H1 (cell line): Measurements from ENCODE around the gene TMEM72. TPM values are rescaled to one million over a fixed set of nuclear protein-coding genes. Genes with fewer than 3 reads are reported as not detected.

Experiments
- CTCF ChIA-PET: fragments of 300-600 bp; sonication (Branson Sonifier 250); formaldehyde crosslinking; loops from one replicate; lab custom pipeline; 2021; ENCODE audit not compliant: partially characterized antibody; lab: Charles Lee
- POLR2A ChIA-PET: fragments of 300-600 bp; sonication (Branson Sonifier 250); formaldehyde crosslinking; loops from one replicate; lab custom pipeline; 2021; ENCODE audit warnings: inconsistent platforms; ENCODE audit not compliant: partially characterized antibody; lab: Charles Lee
- DNase-seq, 2 experiments: peaks; one replicate each; pipeline versions ENCODE4 v3.0.0 to v3.0.0-alpha.2; 2010 to 2022; ENCODE audit warnings: low spot score in 2 of 2, low read depth in 1 of 2, mixed read lengths in 1 of 2
- FAIRE-seq: peaks from 2 replicates; lab custom pipeline; 2011; peaks lifted over from hg19 to GRCh38; lab: Jason Lieb, UNC
- H2AFZ ChIP-seq: 2 replicates; pipeline ENCODE4 v1.8.1; 2012; ENCODE audit warnings: low read length, inconsistent platforms
- H2AK5ac ChIP-seq: 2 replicates; pipeline ENCODE4 v1.6.1; 2013; ENCODE audit warnings: low read depth, low read length
- H2BK120ac ChIP-seq: replicated peaks from 2 replicates; pipeline ENCODE3; 2013; ENCODE audit warnings: low read depth, low read length, inconsistent platforms
- H2BK12ac ChIP-seq: 2 replicates; pipeline ENCODE4 v1.6.1; 2013; ENCODE audit warnings: low read depth, low read length
- H2BK15ac ChIP-seq: 2 replicates; pipeline ENCODE4 v1.6.1; 2013; ENCODE audit warnings: low read length
- H2BK20ac ChIP-seq: 2 replicates; pipeline ENCODE4 v1.6.1; 2013; ENCODE audit warnings: low read length
- H2BK5ac ChIP-seq: 2 replicates; pipeline ENCODE4 v1.6.1; 2013; ENCODE audit warnings: low read depth, low read length
- H3K14ac ChIP-seq: 2 replicates; pipeline ENCODE4 v1.6.1; 2013; ENCODE audit warnings: inconsistent platforms; ENCODE audit not compliant: insufficient read length
- H3K18ac ChIP-seq: 2 replicates; pipeline ENCODE4 v1.6.1; 2013; ENCODE audit warnings: low read length; ENCODE audit errors: extremely low read depth
- H3K23ac ChIP-seq: 2 replicates; pipeline ENCODE4 v1.6.1; 2013; ENCODE audit warnings: inconsistent platforms; ENCODE audit not compliant: insufficient read length
- H3K23me2 ChIP-seq: 2 replicates; pipeline ENCODE4 v1.6.1; 2013; ENCODE audit warnings: low read depth, low read length
- H3K27ac ChIP-seq: 2 replicates; pipeline ENCODE4 v1.6.1; 2011; ENCODE audit warnings: low read depth, low read length, inconsistent platforms
- H3K27me3 ChIP-seq, 4 experiments: replicated peaks in 1 of 4; 1 replicate in 1 of 4; 2 replicates in 3 of 4; pipeline versions ENCODE4 v1.6.1 to v1.8.1; 2011 to 2013; ENCODE audit warnings: low read length in 3 of 4, mild to moderate bottlenecking in 3 of 4, inconsistent platforms in 2 of 4, mixed read lengths in 2 of 4, moderate library complexity in 1 of 4; ENCODE audit not compliant: control insufficient read depth in 3 of 4, insufficient read depth in 3 of 4; ENCODE audit errors: extremely low read depth in 1 of 4
- H3K36me3 ChIP-seq, 4 experiments: 2 replicates each; pipeline versions ENCODE4 v1.6.1 to v1.8.1; 2011 to 2013; ENCODE audit warnings: mild to moderate bottlenecking in 4 of 4, low read length in 3 of 4, moderate library complexity in 2 of 4, control low read depth in 1 of 4, inconsistent platforms in 1 of 4; ENCODE audit not compliant: insufficient read depth in 4 of 4, control insufficient read depth in 2 of 4
- H3K4ac ChIP-seq: replicated peaks from 2 replicates; pipeline ENCODE3; 2013; ENCODE audit warnings: low read length, low read depth, mixed read lengths, inconsistent platforms; ENCODE audit not compliant: insufficient read length
- H3K4me1 ChIP-seq, 4 experiments: replicated peaks in 1 of 4; 1 replicate in 1 of 4; 2 replicates in 3 of 4; pipeline versions ENCODE4 v1.6.1 to v1.8.1; 2011 to 2013; ENCODE audit warnings: low read length in 3 of 4, inconsistent platforms in 2 of 4, mixed read lengths in 1 of 4; ENCODE audit not compliant: insufficient read depth in 4 of 4, control insufficient read depth in 3 of 4
- H3K4me2 ChIP-seq, 2 experiments: 2 replicates each; pipeline versions ENCODE4 v1.6.1 to v1.8.1; 2011 to 2013; ENCODE audit warnings: low read depth in 2 of 2, low read length in 2 of 2, control low read depth in 1 of 2, inconsistent platforms in 1 of 2, mild to moderate bottlenecking in 1 of 2; ENCODE audit not compliant: insufficient read depth in 1 of 2
- H3K4me3 ChIP-seq, 4 experiments: fragments of 200-600, 300-600 bp in 1 of 4; sonication (generic), shearing (Covaris generic), sonication (Bioruptor Twin) in 1 of 4; 2 replicates each; pipeline versions ENCODE4 v1.5.1 to v1.8.1; 2011 to 2016; ENCODE audit warnings: low read length in 4 of 4, low read depth in 3 of 4, control low read depth in 2 of 4, inconsistent platforms in 2 of 4, mild to moderate bottlenecking in 2 of 4, mixed read lengths in 1 of 4, moderate library complexity in 1 of 4; ENCODE audit not compliant: insufficient read depth in 2 of 4; ENCODE audit errors: extremely low read depth in 1 of 4
- H3K56ac ChIP-seq: replicated peaks from 2 replicates; pipeline ENCODE3; 2013; ENCODE audit warnings: low read depth, mild to moderate bottlenecking, mixed read lengths, low read length, inconsistent platforms; ENCODE audit not compliant: insufficient read length
- H3K79me1 ChIP-seq: 2 replicates; pipeline ENCODE4 v1.6.1; 2013; ENCODE audit warnings: low read depth, low read length, control low read depth
- H3K79me2 ChIP-seq, 2 experiments: 2 replicates each; pipeline versions ENCODE4 v1.6.1 to v1.8.1; 2012 to 2013; ENCODE audit warnings: low read length in 2 of 2, mild to moderate bottlenecking in 2 of 2, inconsistent platforms in 1 of 2; ENCODE audit not compliant: insufficient read depth in 2 of 2, control insufficient read depth in 1 of 2
- H3K9ac ChIP-seq, 4 experiments: replicated peaks in 1 of 4; 1 replicate in 1 of 4; 2 replicates in 3 of 4; pipeline versions ENCODE4 v1.6.1 to v1.8.1; 2011 to 2013; ENCODE audit warnings: low read depth in 3 of 4, low read length in 3 of 4, control low read depth in 2 of 4, mild to moderate bottlenecking in 2 of 4, moderate library complexity in 2 of 4, inconsistent platforms in 1 of 4; ENCODE audit errors: extremely low read depth in 1 of 4
- H3K9me3 ChIP-seq, 2 experiments: 2 replicates each; pipeline versions ENCODE4 v1.6.1 to v1.8.1; 2012 to 2013; ENCODE audit warnings: mild to moderate bottlenecking in 2 of 2, moderate library complexity in 2 of 2, control low read depth in 1 of 2, inconsistent platforms in 1 of 2, low read depth in 1 of 2, low read length in 1 of 2, mixed read lengths in 1 of 2; ENCODE audit not compliant: insufficient read depth in 2 of 2
- H4K20me1 ChIP-seq, 2 experiments: replicated peaks in 1 of 2; 2 replicates each; pipeline versions ENCODE3 to v1.8.1; 2011 to 2013; ENCODE audit warnings: inconsistent platforms in 2 of 2, low read length in 2 of 2, mild to moderate bottlenecking in 1 of 2; ENCODE audit not compliant: insufficient read depth in 2 of 2, control insufficient read depth in 1 of 2
- H4K5ac ChIP-seq: 2 replicates; pipeline ENCODE4 v1.6.1; 2013; ENCODE audit warnings: low read length, low read depth, mixed read lengths, inconsistent platforms; ENCODE audit not compliant: insufficient read length
- H4K8ac ChIP-seq: 2 replicates; pipeline ENCODE4 v1.8.0; 2013; ENCODE audit warnings: mild to moderate bottlenecking, moderate library complexity, low read length, inconsistent platforms; ENCODE audit not compliant: insufficient read depth; ENCODE audit errors: extremely low read depth
- H4K91ac ChIP-seq: replicated peaks from 2 replicates; pipeline ENCODE3; 2013; ENCODE audit warnings: low read length, mixed read lengths, inconsistent platforms; ENCODE audit not compliant: insufficient read length
- ASH2L ChIP-seq: fragments of 200-600, 300-600 bp; sonication (generic); IDR thresholded peaks from one replicate; pipeline ENCODE4 v1.7.1; 2017; ENCODE audit warnings: low read length
- BCL11A ChIP-seq, 2 experiments: IDR thresholded peaks; one replicate each; pipeline ENCODE4 v1.6.1; 2011; ENCODE audit warnings: low read depth in 2 of 2, low read length in 2 of 2, mild to moderate bottlenecking in 2 of 2
- CREB1 ChIP-seq: IDR thresholded peaks from 2 replicates; pipeline ENCODE4 v1.6.1; 2012; ENCODE audit warnings: inconsistent platforms
- KDM1A ChIP-seq: fragments of 200-600, 300-600 bp; sonication (generic); IDR thresholded peaks from 2 replicates; pipeline ENCODE4 v1.7.1; 2016; ENCODE audit warnings: mild to moderate bottlenecking, low read length, borderline replicate concordance
- NANOG ChIP-seq: IDR thresholded peaks from 2 replicates; pipeline ENCODE4 v1.6.1; 2011; ENCODE audit warnings: low read length, low read depth, mild to moderate bottlenecking, inconsistent platforms; ENCODE audit not compliant: insufficient read depth, poor library complexity, severe bottlenecking
- PHF8 ChIP-seq: fragments of 200-600 bp; sonication (generic); conservative IDR thresholded peaks from 2 replicates; pipeline ENCODE4 v1.7.1; 2012; ENCODE audit warnings: low read depth, mild to moderate bottlenecking, inconsistent platforms, low read length, moderate library complexity
- SAP30 ChIP-seq: fragments of 300-600 bp; sonication (generic); IDR thresholded peaks from 2 replicates; pipeline ENCODE4 v1.7.1; 2012; ENCODE audit warnings: low read length, moderate library complexity, mild to moderate bottlenecking, inconsistent platforms; ENCODE audit not compliant: insufficient read depth, insufficient replicate concordance
- SIN3A ChIP-seq, 2 experiments: IDR thresholded peaks in 1 of 2; conservative IDR thresholded peaks in 1 of 2; 2 replicates each; pipeline ENCODE4 v1.6.1; 2011 to 2012; ENCODE audit warnings: low read length in 2 of 2, improper control_type of control experiment in 1 of 2, low read depth in 1 of 2, mild to moderate bottlenecking in 1 of 2
- SIX5 ChIP-seq: IDR thresholded peaks from 2 replicates; pipeline ENCODE4 v1.6.1; 2011; ENCODE audit warnings: mild to moderate bottlenecking, low read depth, low read length
- SRF ChIP-seq: IDR thresholded peaks from 2 replicates; pipeline ENCODE4 v1.6.1; 2011; ENCODE audit warnings: mild to moderate bottlenecking, low read depth, low read length, moderate library complexity
- TCF12 ChIP-seq: IDR thresholded peaks from 2 replicates; pipeline ENCODE4 v1.6.1; 2011; ENCODE audit warnings: low read depth, mild to moderate bottlenecking, low read length
- ZNF274 ChIP-seq: IDR thresholded peaks from 2 replicates; pipeline ENCODE4 v1.7.0; 2012; ENCODE audit warnings: low read length, borderline replicate concordance; ENCODE audit errors: extremely low read depth
- WGBS, 2 experiments: shearing (Covaris generic) in 1 of 2; methylation state at CpG; one replicate each; pipeline versions ENCODE4 v1.1.6 to v1.1.7; 2013 to 2015; ENCODE audit warnings: low lambda C conversion rate in 2 of 2, mixed read lengths in 2 of 2, inconsistent platforms in 1 of 2, low coverage in 1 of 2, missing lambda C conversion rate in 1 of 2; ENCODE audit not compliant: insufficient replicate concordance in 2 of 2, insufficient coverage in 1 of 2, insufficient read length in 1 of 2; ENCODE audit errors: extremely low coverage in 1 of 2, missing lambda C conversion rate in 1 of 2; 5-methylcytosine and 5-hydroxymethylcytosine counted together
- polyA plus RNA-seq, 7 experiments: library from polyadenylated mRNA; depleted of rRNA in 3 of 7; stranded (reverse) in 5 of 7; unstranded in 2 of 7; fragments of >200 nt in 5 of 7; fragments of 200-250 nt in 2 of 7; gene quantifications; 1 replicate in 5 of 7; 2 replicates in 1 of 7; 4 replicates in 1 of 7; pipeline versions ENCODE4 v1.2.1 to v1.2.3, GENCODE V29; 2011 to 2013; ENCODE audit warnings: missing spikeins in 2 of 7, mixed read lengths in 2 of 7
- total RNA-seq: library from RNA; stranded (reverse); fragmentation: NEBNext Ultra II Directional; extraction: Animal tissue kit (Norgen Biotek cat#: 25700); gene quantifications from 2 replicates; pipeline ENCODE4 v1.2.1, GENCODE V29; 2021

Gene TMEM72
- total and polyA plus RNA-seq, 2 of the 8 experiments (the other 6 are each of a cell fraction or from before 2014, with no cell fraction given) = not detected

GRCh38 chr10:44922021-44922420 is 10.9 kb downstream of the TMEM72 start:
- Histone ChIP-seq H4K91ac (no peak overlapping the region), H3K79me1 (no peaks in the 10 kb centered on the region), H2AFZ (no peak overlapping the region), H2BK20ac (no peak overlapping the region), H2BK5ac (no peak overlapping the region), H3K23ac (no peak overlapping the region), H3K56ac (no peak overlapping the region), H3K4me2 (no peak overlapping the region), H2AK5ac (no peak overlapping the region), H3K4ac (no peak overlapping the region), H3K9me3 (peaks cover 0 to 5% of the 10 kb centered on the region in 2 experiments; a peak in 2 of 4 replicates), H3K4me3 (no peak overlapping the region), H2BK120ac (no peak overlapping the region), H2BK12ac (no peak overlapping the region), H3K4me1 (peaks cover 0 to 7% (median 0%) of the 10 kb centered on the region in 4 experiments; a peak in 1 of 7 replicates), H3K18ac (no peak overlapping the region), H4K8ac (no peak overlapping the region), H3K14ac (no peak overlapping the region), H3K27me3 (peaks cover 0 to 6% (median 2%) of the 10 kb centered on the region in 4 experiments; a peak in 2 of 7 replicates), H3K23me2 (peaks cover 4% of the 10 kb centered on the region; the same call in 1 of the 2 replicates), H2BK15ac (no peak overlapping the region), H4K5ac (no peak overlapping the region), H3K9ac (no peak overlapping the region), H3K27ac (no peak overlapping the region), H3K36me3 (no peaks in the 10 kb centered on the region; a peak in 1 of 8 replicates), H3K79me2 (no peaks in the 10 kb centered on the region), H4K20me1 (no peaks in the 10 kb centered on the region)
- TF ChIP-seq NANOG (no peak), ASH2L (no peak), TCF12 (no peak), KDM1A (no peak), PHF8 (no peak), ZNF274 (no peak), SIX5 (no peak), BCL11A (IDR thresholded peaks at IDR 0.05; ENCODE audit: low read depth in 2 of 2, low read length in 2 of 2) (no peak), SIN3A (conservative IDR thresholded peaks at IDR 0.05 in 1 of 2, IDR thresholded peaks at IDR 0.05 in 1 of 2; ENCODE audit: low read depth in 1 of 2, low read length in 2 of 2) (no peak), SRF (no peak), CREB1 (no peak), SAP30 (no peak)
- ChIA-PET POLR2A (interaction anchor here (1.0 to 1.2 kb wide), 2 partner anchors 13 to 78 kb away, joined by 3 to 4 read pairs; partner anchors contain the start of gene ZNF22), CTCF (interaction anchor here (1.0 to 6.0 kb wide), 7 partner anchors 13 to 1017 kb away, joined by 3 to 35 read pairs (median 3); no protein-coding TSS in a partner anchor)
- WGBS, 2 experiments = 93% methylated on average over 5 of the region's 5 CpGs; no CpG with 5 or more reads in 1 of the 2 experiments
- FAIRE-seq (no peak), DNase-seq (no peak)
